B cell (primary cell): ENCODE results near the gene SLC43A2. TPM values are rescaled to one million over a fixed set of nuclear protein-coding genes. Genes with fewer than 3 reads are reported as not detected.

Experiments used
- ATAC-seq: fragments of 200-7000 bp; cut with Tn5 transposase; one replicate; pipeline ENCODE4 v1.10.0; 2021; ENCODE audit warnings: low read depth, mild to moderate bottlenecking, moderate number of reproducible peaks, moderate library complexity
- CTCF ChIA-PET: fragments of 350-600 bp; sonication (Branson Sonifier 250); formaldehyde crosslinking; loops from one replicate; lab custom pipeline; 2021; ENCODE audit warnings: antibody characterized with exemption, inconsistent platforms; lab: Charles Lee
- POLR2A ChIA-PET: fragments of 350-600 bp; sonication (Branson Sonifier 250); formaldehyde crosslinking; loops from one replicate; lab custom pipeline; 2021; ENCODE audit warnings: antibody characterized with exemption; lab: Charles Lee
- DNase-seq: peaks from one replicate; pipeline ENCODE4 v3.0.0; 2013
- H2AFZ ChIP-seq: 2 replicates; pipeline ENCODE4 v1.6.1; 2012; ENCODE audit warnings: mild to moderate bottlenecking, low read depth, low read length; ENCODE audit not compliant: insufficient read depth, poor library complexity, severe bottlenecking
- H3K27ac ChIP-seq, 2 donors: 1 replicate in 1 of 2; 2 replicates in 1 of 2; pipeline ENCODE4 v1.5.1; 2012 to 2013; ENCODE audit warnings: low read length in 2 of 2, mild to moderate bottlenecking in 2 of 2, moderate library complexity in 1 of 2
- H3K27me3 ChIP-seq, 4 experiments: fragments of 200-600 bp in 1 of 4; sonication (generic) in 1 of 4; replicated peaks in 1 of 4; 1 replicate in 2 of 4; 2 replicates in 2 of 4; pipeline versions ENCODE4 v1.6.1 to v1.7.0; 2013 to 2016; ENCODE audit warnings: low read length in 3 of 4, mild to moderate bottlenecking in 2 of 4, mixed read lengths in 1 of 4, moderate library complexity in 1 of 4; ENCODE audit not compliant: insufficient read depth in 4 of 4, control insufficient read depth in 3 of 4; ENCODE audit errors: control extremely low read depth in 1 of 4
- H3K36me3 ChIP-seq, 2 experiments: replicated peaks in 1 of 2; 1 replicate in 1 of 2; 2 replicates in 1 of 2; pipeline versions ENCODE4 v1.6.1 to v1.7.1; 2013; ENCODE audit warnings: low read length in 1 of 2; ENCODE audit not compliant: insufficient read depth in 2 of 2, control insufficient read depth in 1 of 2; ENCODE audit errors: control extremely low read depth in 1 of 2, extremely low read depth in 1 of 2
- H3K4me1 ChIP-seq, 2 donors: fragments of 200-600 bp in 1 of 2; sonication (generic) in 1 of 2; 1 replicate in 1 of 2; 2 replicates in 1 of 2; pipeline versions ENCODE4 v1.5.1 to v1.6.1; 2013 to 2017; ENCODE audit warnings: low read length in 2 of 2; ENCODE audit not compliant: control insufficient read depth in 2 of 2, insufficient read depth in 2 of 2
- H3K4me2 ChIP-seq: replicated peaks from 2 replicates; pipeline ENCODE3; 2012; ENCODE audit warnings: mild to moderate bottlenecking, low read depth, low read length; ENCODE audit not compliant: poor library complexity, severe bottlenecking
- H3K4me3 ChIP-seq, 5 experiments: fragments of 200-600 bp in 1 of 5; sonication (generic) in 1 of 5; 1 replicate in 3 of 5; 2 replicates in 2 of 5; pipeline versions ENCODE4 v1.5.1 to v1.7.0; 2011 to 2016; ENCODE audit warnings: low read length in 4 of 5, mild to moderate bottlenecking in 4 of 5, low read depth in 2 of 5, control low read depth in 1 of 5, moderate library complexity in 1 of 5; ENCODE audit not compliant: insufficient read depth in 1 of 5; ENCODE audit errors: control extremely low read depth in 1 of 5, extremely low read depth in 1 of 5
- H3K79me2 ChIP-seq: fragments of 200-600 bp; sonication (generic); one replicate; pipeline ENCODE4 v1.6.0; 2016; ENCODE audit warnings: low read length; ENCODE audit not compliant: control insufficient read depth, insufficient read depth
- H3K9ac ChIP-seq: fragments of 200-600 bp; sonication (generic); 2 replicates; pipeline ENCODE4 v1.6.1; 2017; ENCODE audit warnings: mild to moderate bottlenecking, low read length, moderate library complexity
- H3K9me3 ChIP-seq, 3 donors: one replicate each; pipeline versions ENCODE4 v1.6.1 to v1.7.1; 2013; ENCODE audit warnings: low read length in 2 of 3; ENCODE audit not compliant: control insufficient read depth in 2 of 3, insufficient read depth in 1 of 3; ENCODE audit errors: control extremely low read depth in 1 of 3
- H4K20me1 ChIP-seq: 2 replicates; pipeline ENCODE4 v1.6.0; 2012; ENCODE audit warnings: mild to moderate bottlenecking, low read length; ENCODE audit not compliant: insufficient read depth, control insufficient read depth, poor library complexity, severe bottlenecking
- H3K27ac Mint-ChIP-seq: one replicate; pipeline ENCODE4 v1.8.0; 2021; ENCODE audit warnings: mixed read lengths
- H3K27me3 Mint-ChIP-seq: one replicate; pipeline ENCODE4 v1.8.0; 2021; ENCODE audit warnings: mixed read lengths
- H3K4me1 Mint-ChIP-seq: one replicate; pipeline ENCODE4 v1.8.0; 2021; ENCODE audit warnings: mixed read lengths
- H3K4me3 Mint-ChIP-seq: one replicate; pipeline ENCODE4 v1.8.0; 2021; ENCODE audit warnings: mixed read lengths
- H3K9me3 Mint-ChIP-seq: one replicate; pipeline ENCODE4 v1.8.0; 2022; ENCODE audit warnings: mixed read lengths; ENCODE audit not compliant: insufficient read depth
- CTCF ChIP-seq: fragments of 200-600 bp; IDR thresholded peaks from one replicate; pipeline ENCODE4 v1.8.0; 2022; ENCODE audit warnings: antibody characterized with exemption, mild to moderate bottlenecking
- EZH2 ChIP-seq: IDR thresholded peaks from 2 replicates; pipeline ENCODE4 v1.6.1; 2012; ENCODE audit warnings: borderline replicate concordance, low read depth, mild to moderate bottlenecking, moderate library complexity, low read length; ENCODE audit not compliant: insufficient read depth, poor library complexity, severe bottlenecking
- WGBS: methylation state at CpG from one replicate; pipeline ENCODE4 v1.1.5; 2013; ENCODE audit warnings: missing lambda C conversion rate; ENCODE audit not compliant: insufficient coverage; 5-methylcytosine and 5-hydroxymethylcytosine counted together
- intact Hi-C: fragments of 100-400 bp; cut with micrococcal nuclease; formaldehyde crosslinking; loops from one replicate; pipeline ENCODE4 v1.10.0; 2022
- polyA plus RNA-seq: library from polyadenylated mRNA; depleted of rRNA; stranded (reverse); fragments of >200 nt; gene quantifications from 2 replicates; pipeline ENCODE4 v1.2.3, GENCODE V29; 2012
- total RNA-seq, 2 donors: library from RNA; stranded (reverse); fragments of 120-200 nt in 1 of 2; gene quantifications; 1 replicate in 1 of 2; 2 replicates in 1 of 2; pipeline versions ENCODE4 v1.2.3 to v1.2.4, GENCODE V29; 2013 to 2022

Gene SLC43A2
- total and polyA plus RNA-seq, 2 donors (not counting 1 experiment from before 2014, with no cell fraction given): 26.2 to 204 TPM

- no peaks in the 10 kb centered on the region for H3K9me3 ChIP-seq
- no peak overlapping the region for H3K27ac ChIP-seq
- Mint-ChIP-seq H3K27me3 (no peaks in the 10 kb centered on the region), H3K4me3 (no peak overlapping the region), H3K4me1 (peaks cover 6% of the 10 kb centered on the region), H3K9me3 (no peaks in the 10 kb centered on the region), H3K27ac (no peak overlapping the region)
- no peaks in the 10 kb centered on the region for H3K27me3 ChIP-seq
- H4K20me1 ChIP-seq: no peaks in the 10 kb centered on the region
- 92% methylated on average over 8 of the region's 10 CpGs for WGBS
- H2AFZ ChIP-seq: no peak overlapping the region
- H3K79me2 ChIP-seq: no peaks in the 10 kb centered on the region
- CTCF ChIA-PET: interaction anchor here (0.8 to 3.2 kb wide), 19 partner anchors 17 to 331 kb away, joined by 3 to 41 read pairs (median 4); partner anchors contain the start of gene INPP5K
- ATAC-seq (peak; percentile 93), DNase-seq (peak; percentile 74)
- H3K4me3 ChIP-seq: no peak overlapping the region
- POLR2A ChIA-PET: interaction anchor here (1.3 kb wide), 1 partner anchor 96 kb away, joined by 4 read pairs; the partner anchor contains the start of gene SLC43A2
- H3K36me3 ChIP-seq: peaks cover 0 to 52% of the 10 kb centered on the region in 2 experiments
- no peak overlapping the region for H3K4me2 ChIP-seq
- H3K9ac ChIP-seq: no peak overlapping the region
- peaks cover 0 to 5% of the 10 kb centered on the region in 2 donors for H3K4me1 ChIP-seq
- intact Hi-C loops: loop anchor here (1.0 kb wide), 1 partner anchor 168 kb away; no protein-coding TSS in a partner anchor
- TF ChIP-seq CTCF (peak; percentile 72), EZH2 (no peak)
Observed at GRCh38 chr17:1532836-1533602, 95.6 kb downstream of the SLC43A2 start.

DNA sequence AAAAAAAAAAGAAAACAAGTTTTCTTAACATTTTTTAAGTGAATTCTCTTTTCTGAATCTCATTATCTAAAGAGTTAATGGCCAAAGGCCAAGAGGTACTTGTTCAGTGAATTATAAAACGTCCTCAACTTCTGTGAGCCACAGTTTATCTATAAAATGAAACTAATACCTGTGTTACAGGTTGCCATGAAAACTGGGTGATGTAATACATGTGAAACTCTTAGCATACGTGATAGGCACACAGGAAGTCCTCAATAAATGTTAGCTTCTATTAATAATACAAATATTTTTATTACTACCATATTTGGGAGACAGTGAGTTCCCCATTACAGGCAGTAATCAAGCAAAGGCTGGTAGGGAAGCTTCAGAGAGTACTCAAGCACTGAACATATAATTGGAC lies 98.8 kb downstream of the SLC43A2 start:
- CTCF ChIA-PET: interaction anchor here (3.9 kb wide), 1 partner anchor 164 kb away, joined by 13 read pairs; no protein-coding TSS in a partner anchor
- no peaks in the 10 kb centered on the region for H4K20me1 ChIP-seq

More for the DNA sequence above, 98.8 kb downstream of the SLC43A2 start:
- H3K79me2 ChIP-seq: no peaks in the 10 kb centered on the region
- Mint-ChIP-seq H3K9me3 (no peaks in the 10 kb centered on the region), H3K4me3 (no peak overlapping the region), H3K27ac (no peak overlapping the region), H3K27me3 (no peaks in the 10 kb centered on the region), H3K4me1 (peaks cover 6% of the 10 kb centered on the region)
- H2AFZ ChIP-seq: no peak overlapping the region
- H3K27me3 ChIP-seq: no peaks in the 10 kb centered on the region
- H3K27ac ChIP-seq: no peak overlapping the region
- H3K9ac ChIP-seq: no peak overlapping the region
- no peak overlapping the region for H3K4me2 ChIP-seq
- TF ChIP-seq CTCF: no peak
- TF ChIP-seq EZH2: no peak
- no CpG with 5 or more reads among the region's 2 CpGs for WGBS
- intact Hi-C loops: no loop called here
- no peaks in the 10 kb centered on the region for H3K9me3 ChIP-seq
- DNase-seq (no peak), ATAC-seq (no peak)
- H3K4me3 ChIP-seq: no peak overlapping the region
- POLR2A ChIA-PET: no interaction called here
- peaks cover 0 to 51% of the 10 kb centered on the region in 2 experiments for H3K36me3 ChIP-seq
- H3K4me1 ChIP-seq: peaks cover 0 to 5% of the 10 kb centered on the region in 2 donors
